A673 (cell line): ENCODE results near the gene TSHZ2.

Source experiments
- EZH2 ChIP-seq: fragments of 200-600 bp; sonication (generic); IDR thresholded peaks from 2 replicates; pipeline ENCODE4 v1.6.1; 2017; ENCODE audit warnings: borderline replicate concordance, low read depth, mild to moderate bottlenecking, mixed read lengths, antibody characterized with exemption, low read length; ENCODE audit not compliant: poor library complexity, severe bottlenecking
- TF ChIP-seq, protein P1 (sequence below): fragments of 300-800, 200-600 bp; sonication (generic); conservative IDR thresholded peaks from 2 replicates; pipeline ENCODE4 v1.5.1; 2017; ENCODE audit warnings: low read depth, mild to moderate bottlenecking, antibody characterized with exemption, low read length, moderate library complexity, mixed read lengths

GRCh38 chr20:52943185-52943841, 28.8 kb upstream of the TSHZ2 start:
- TF ChIP-seq, protein P1, sequence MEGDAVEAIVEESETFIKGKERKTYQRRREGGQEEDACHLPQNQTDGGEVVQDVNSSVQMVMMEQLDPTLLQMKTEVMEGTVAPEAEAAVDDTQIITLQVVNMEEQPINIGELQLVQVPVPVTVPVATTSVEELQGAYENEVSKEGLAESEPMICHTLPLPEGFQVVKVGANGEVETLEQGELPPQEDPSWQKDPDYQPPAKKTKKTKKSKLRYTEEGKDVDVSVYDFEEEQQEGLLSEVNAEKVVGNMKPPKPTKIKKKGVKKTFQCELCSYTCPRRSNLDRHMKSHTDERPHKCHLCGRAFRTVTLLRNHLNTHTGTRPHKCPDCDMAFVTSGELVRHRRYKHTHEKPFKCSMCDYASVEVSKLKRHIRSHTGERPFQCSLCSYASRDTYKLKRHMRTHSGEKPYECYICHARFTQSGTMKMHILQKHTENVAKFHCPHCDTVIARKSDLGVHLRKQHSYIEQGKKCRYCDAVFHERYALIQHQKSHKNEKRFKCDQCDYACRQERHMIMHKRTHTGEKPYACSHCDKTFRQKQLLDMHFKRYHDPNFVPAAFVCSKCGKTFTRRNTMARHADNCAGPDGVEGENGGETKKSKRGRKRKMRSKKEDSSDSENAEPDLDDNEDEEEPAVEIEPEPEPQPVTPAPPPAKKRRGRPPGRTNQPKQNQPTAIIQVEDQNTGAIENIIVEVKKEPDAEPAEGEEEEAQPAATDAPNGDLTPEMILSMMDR: no peak
- TF ChIP-seq EZH2: no peak
